IMR-90 (cell line): Measurements from ENCODE around the gene CXXC1. TPM values are rescaled to one million over a fixed set of nuclear protein-coding genes. Genes with fewer than 3 reads are reported as not detected.

Experiments
- ATAC-seq: fragments of 200-7000 bp; cut with Tn5 transposase; 2 replicates; pipeline ENCODE4 v1.9.1; 2020; ENCODE audit warnings: low read depth, mild to moderate bottlenecking, moderate library complexity
- BruUV-seq: library from RNA; stranded (reverse); fragments of 400-500 nt; replicated peaks from 2 replicates; lab custom pipeline; 2021; lab: Mats Ljungman, UMichigan
- CTCF ChIA-PET: fragments of 300-600 bp; formaldehyde crosslinking; extraction: SDS; loops from one replicate; lab custom pipeline; 2021; ENCODE audit warnings: antibody characterized with exemption; lab: Yijun Ruan, JAX
- POLR2A ChIA-PET: fragments of 300-600 bp; sonication (Branson Sonifier 250); formaldehyde crosslinking; loops from one replicate; lab custom pipeline; 2022; ENCODE audit warnings: antibody characterized with exemption; ENCODE audit not compliant: unreplicated experiment; lab: Charles Lee
- DNase-seq: peaks from one replicate; pipeline ENCODE4 v3.0.0; 2013
- H2AFZ ChIP-seq: replicated peaks from 2 replicates; pipeline ENCODE3; 2013; ENCODE audit warnings: low read length, mild to moderate bottlenecking; ENCODE audit not compliant: poor library complexity
- H2AK5ac ChIP-seq: 2 replicates; pipeline ENCODE4 v1.6.1; 2013; ENCODE audit warnings: low read depth, low read length, inconsistent platforms
- H2AK9ac ChIP-seq: replicated peaks from 2 replicates; pipeline ENCODE3; 2013; ENCODE audit warnings: mild to moderate bottlenecking, low read depth, low read length, moderate library complexity; ENCODE audit not compliant: poor library complexity
- H2BK120ac ChIP-seq: 2 replicates; pipeline ENCODE4 v1.6.1; 2013; ENCODE audit warnings: low read depth, low read length, inconsistent platforms
- H2BK15ac ChIP-seq: 3 replicates; pipeline ENCODE4 v1.6.1; 2013; ENCODE audit warnings: low read depth, low read length, inconsistent platforms
- H2BK20ac ChIP-seq: 2 replicates; pipeline ENCODE4 v1.6.1; 2013; ENCODE audit warnings: low read depth, mild to moderate bottlenecking, inconsistent platforms, low read length, moderate library complexity
- H2BK5ac ChIP-seq: 2 replicates; pipeline ENCODE4 v1.6.1; 2013; ENCODE audit warnings: mild to moderate bottlenecking, low read depth, low read length, inconsistent platforms; ENCODE audit not compliant: poor library complexity, severe bottlenecking
- H3K14ac ChIP-seq: replicated peaks from 2 replicates; pipeline ENCODE4 v1.6.1; 2013; ENCODE audit warnings: low read depth, low read length, inconsistent platforms
- H3K18ac ChIP-seq: 2 replicates; pipeline ENCODE4 v1.6.1; 2013; ENCODE audit warnings: low read depth, low read length, control low read depth
- H3K23ac ChIP-seq: 2 replicates; pipeline ENCODE4 v1.6.1; 2013; ENCODE audit warnings: low read depth, low read length, inconsistent platforms
- H3K27ac ChIP-seq: 2 replicates; pipeline ENCODE4 v1.5.1; 2013; ENCODE audit warnings: mild to moderate bottlenecking, control low read depth, low read length; ENCODE audit not compliant: insufficient read depth
- H3K27me3 ChIP-seq: 2 replicates; pipeline ENCODE4 v1.6.1; 2013; ENCODE audit warnings: low read length; ENCODE audit not compliant: control insufficient read depth, insufficient read depth
- H3K36me3 ChIP-seq: 2 replicates; pipeline ENCODE4 v1.6.1; 2013; ENCODE audit warnings: low read length, mixed read lengths; ENCODE audit not compliant: control insufficient read depth, insufficient read depth
- H3K4ac ChIP-seq: 2 replicates; pipeline ENCODE4 v1.6.1; 2013; ENCODE audit warnings: low read depth, low read length, inconsistent platforms
- H3K4me1 ChIP-seq: 2 replicates; pipeline ENCODE4 v1.6.1; 2013; ENCODE audit warnings: low read length, mixed read lengths; ENCODE audit not compliant: control insufficient read depth, insufficient read depth
- H3K4me2 ChIP-seq: 2 replicates; pipeline ENCODE4 v1.6.1; 2013; ENCODE audit warnings: low read depth, mild to moderate bottlenecking, control low read depth, low read length, moderate library complexity
- H3K4me3 ChIP-seq: 2 replicates; pipeline ENCODE4 v1.5.1; 2013; ENCODE audit warnings: low read depth, mild to moderate bottlenecking, control low read depth, low read length, moderate library complexity; ENCODE audit not compliant: insufficient read depth
- H3K56ac ChIP-seq: 2 replicates; pipeline ENCODE4 v1.6.1; 2013; ENCODE audit warnings: low read length, inconsistent platforms; ENCODE audit not compliant: insufficient read depth; ENCODE audit errors: extremely low read depth
- H3K79me1 ChIP-seq, 2 experiments: 2 replicates each; pipeline ENCODE4 v1.6.1; 2013; ENCODE audit warnings: low read length in 2 of 2, inconsistent platforms in 1 of 2, low read depth in 1 of 2
- H3K9ac ChIP-seq: 2 replicates; pipeline ENCODE4 v1.6.1; 2013; ENCODE audit warnings: low read depth, low read length, control low read depth
- H3K9me1 ChIP-seq: 2 replicates; pipeline ENCODE4 v1.6.1; 2013; ENCODE audit warnings: low read length, inconsistent platforms; ENCODE audit not compliant: insufficient read depth
- H3K9me3 ChIP-seq: 2 replicates; pipeline ENCODE4 v1.6.1; 2013; ENCODE audit warnings: low read length; ENCODE audit not compliant: control insufficient read depth, insufficient read depth
- H4K20me1 ChIP-seq: 2 replicates; pipeline ENCODE4 v1.6.1; 2013; ENCODE audit warnings: low read length, inconsistent platforms; ENCODE audit not compliant: insufficient read depth
- H4K5ac ChIP-seq: 2 replicates; pipeline ENCODE4 v1.6.1; 2013; ENCODE audit warnings: mild to moderate bottlenecking, low read depth, low read length, control low read depth
- H4K8ac ChIP-seq, 2 experiments: 2 replicates each; pipeline ENCODE4 v1.6.1; 2013; ENCODE audit warnings: low read depth in 2 of 2, low read length in 2 of 2, control low read depth in 1 of 2, inconsistent platforms in 1 of 2
- H4K91ac ChIP-seq: 2 replicates; pipeline ENCODE4 v1.6.1; 2013; ENCODE audit warnings: low read depth, low read length, inconsistent platforms; ENCODE audit not compliant: insufficient read depth
- CEBPB ChIP-seq: IDR thresholded peaks from 2 replicates; pipeline ENCODE4 v1.6.1; 2012; ENCODE audit warnings: low read depth, low read length, improper control_type of control experiment
- RFX5 ChIP-seq: IDR thresholded peaks from 2 replicates; pipeline ENCODE4 v1.8.0; 2012; ENCODE audit warnings: low read depth, mild to moderate bottlenecking, low read length, moderate library complexity
- SMC3 ChIP-seq: fragments of 150-350 bp; IDR thresholded peaks from 2 replicates; pipeline ENCODE4 v1.6.1; 2016; ENCODE audit warnings: low read depth, mild to moderate bottlenecking, antibody characterized with exemption, low read length, moderate library complexity
- WGBS, 2 experiments: methylation state at CpG; one replicate each; pipeline versions ENCODE4 v1.1.5 to v1.1.7; 2013; ENCODE audit warnings: missing lambda C conversion rate in 2 of 2; ENCODE audit not compliant: insufficient read length in 1 of 2; ENCODE audit errors: extremely low coverage in 2 of 2; 5-methylcytosine and 5-hydroxymethylcytosine counted together
- dilution Hi-C: fragments of 300-500 bp; cut with HindIII; formaldehyde crosslinking; loops from one replicate; pipeline ENCODE4 v1.14.3; 2018; ENCODE audit warnings: low sequenced_read_pairs; ENCODE audit not compliant: unreplicated experiment
- in situ Hi-C: fragments of 300-500 bp; cut with MboI; formaldehyde crosslinking; loops from 3 replicates; pipeline ENCODE4 v1.14.3; 2019; ENCODE audit warnings: low sequenced_read_pairs, inconsistent platforms, mixed read lengths
- intact Hi-C: fragments of 100-400 bp; cut with micrococcal nuclease; formaldehyde crosslinking; loops from 2 replicates; pipeline ENCODE4 v1.10.0; 2022
- polyA plus RNA-seq, 3 experiments: library from polyadenylated mRNA; depleted of rRNA; stranded (reverse); fragments of >200 nt; gene quantifications; 2 replicates each; pipeline ENCODE4 v1.2.3, GENCODE V29; 2012; ENCODE audit warnings: low replicate concordance in 1 of 3
- total RNA-seq: library from RNA; depleted of rRNA; stranded (reverse); fragments of >200 nt; gene quantifications from 2 replicates; pipeline ENCODE4 v1.2.3, GENCODE V29; 2012

The CXXC1 gene
- total and polyA plus RNA-seq, 2 of the 4 experiments (the other 2 are of a cell fraction), result 24.0 to 66.2 TPM

- ChIA-PET POLR2A (no interaction called here), CTCF (no interaction called here)
- Histone ChIP-seq H4K91ac (no peak overlapping the region), H2AFZ (no peak overlapping the region), H2AK5ac (no peak overlapping the region), H3K14ac (no peak overlapping the region), H2BK5ac (no peak overlapping the region), H3K9me1 (no peaks in the 10 kb centered on the region), H3K27me3 (no peaks in the 10 kb centered on the region), H3K4me3 (no peak overlapping the region), H3K27ac (no peak overlapping the region), H3K23ac (no peak overlapping the region), H3K9ac (no peak overlapping the region), H4K8ac (no peak overlapping the region), H3K56ac (no peak overlapping the region), H3K4me1 (no peaks in the 10 kb centered on the region), H3K36me3 (no peaks in the 10 kb centered on the region), H2BK15ac (no peak overlapping the region), H4K5ac (no peak overlapping the region), H3K4me2 (no peak overlapping the region), H2BK20ac (no peak overlapping the region), H3K79me1 (no peaks in the 10 kb centered on the region), H4K20me1 (no peaks in the 10 kb centered on the region), H2BK120ac (no peak overlapping the region), H3K18ac (no peak overlapping the region), H3K9me3 (no peaks in the 10 kb centered on the region), H3K4ac (no peak overlapping the region), H2AK9ac (no peak overlapping the region)
- intact Hi-C loops (no loop called here), in situ Hi-C loops (no loop called here), dilution Hi-C loops (no loop called here)
- ATAC-seq, result no peak
- 80% methylated on average over 1 of the region's 3 CpGs; no CpG with 5 or more reads in 1 of the 2 experiments for whole genome bisulfite sequencing, 2 experiments
- no peak for TF ChIP-seq SMC3
- no peak for TF ChIP-seq CEBPB
- TF ChIP-seq RFX5, result no peak
- BruUV-seq, result no TSS peak
- no peak for DNase-seq
These were observed 47.4 kb downstream of the CXXC1 start for GRCh38 chr18:50240080-50240563.
